ENCODE measurements around the gene ACP3. TPM values are rescaled to one million over a fixed set of nuclear protein-coding genes. Genes with fewer than 3 reads are reported as not detected.
"Not testable (repeated sequence)": the region's sequence is repeated elsewhere in the genome, so short reads cannot be mapped to it uniquely, and the experiment has no call there.

Gene ACP3
- total RNA-seq, 2 experiments from 2014 or later, result not detected

GRCh38 chr3:132354916-132355702 lies 37.9 kb downstream of the ACP3 start:
- ChIA-PET POLR2A (no interaction called here), CTCF (no interaction called here)

DNA sequence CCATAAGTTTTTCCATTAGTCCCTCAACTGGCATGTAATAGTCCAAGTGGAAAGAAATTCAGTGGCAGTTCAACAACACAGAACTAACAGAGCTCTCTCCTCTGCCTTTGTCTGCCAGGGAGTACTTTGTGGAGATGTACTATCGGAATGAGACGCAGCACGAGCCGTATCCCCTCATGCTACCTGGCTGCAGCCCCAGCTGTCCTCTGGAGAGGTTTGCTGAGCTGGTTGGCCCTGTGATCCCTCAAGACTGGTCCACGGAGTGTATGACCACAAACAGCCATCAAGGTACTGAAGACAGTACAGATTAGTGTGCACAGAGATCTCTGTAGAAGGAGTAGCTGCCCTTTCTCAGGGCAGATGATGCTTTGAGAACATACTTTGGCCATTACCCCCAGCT lies 39.4 kb downstream of the ACP3 start:
- CTCF ChIA-PET, result no interaction called here

DNA sequence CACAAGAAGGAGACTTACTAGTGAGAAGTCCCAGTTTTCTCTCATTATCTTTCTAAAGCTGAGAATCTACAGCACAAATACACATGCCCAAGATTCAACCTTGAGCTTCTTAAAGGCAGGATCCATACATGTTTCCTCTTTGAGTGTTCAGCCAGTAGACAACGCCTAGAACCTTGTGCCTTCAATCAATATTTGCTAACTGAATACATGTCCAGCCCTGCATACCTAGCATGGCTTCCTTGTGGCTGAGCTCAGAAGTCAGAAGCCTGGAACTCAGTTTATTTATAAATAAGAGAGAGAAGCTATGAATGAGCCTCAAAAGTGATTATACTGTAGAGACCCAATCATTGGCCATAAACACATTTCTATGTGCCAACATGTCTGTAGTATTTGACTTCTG lies 43.5 kb downstream of the ACP3 start:
- ChIA-PET CTCF (no interaction called here), POLR2A (no interaction called here)

More for the DNA sequence above, 39.4 kb downstream of the ACP3 start:
- POLR2A ChIA-PET, result no interaction called here

- POLR2A ChIA-PET, result no interaction called here
- CTCF ChIA-PET, result no interaction called here
Observed at GRCh38 chr3:132362329-132362728, 45.1 kb downstream of the ACP3 start.

DNA sequence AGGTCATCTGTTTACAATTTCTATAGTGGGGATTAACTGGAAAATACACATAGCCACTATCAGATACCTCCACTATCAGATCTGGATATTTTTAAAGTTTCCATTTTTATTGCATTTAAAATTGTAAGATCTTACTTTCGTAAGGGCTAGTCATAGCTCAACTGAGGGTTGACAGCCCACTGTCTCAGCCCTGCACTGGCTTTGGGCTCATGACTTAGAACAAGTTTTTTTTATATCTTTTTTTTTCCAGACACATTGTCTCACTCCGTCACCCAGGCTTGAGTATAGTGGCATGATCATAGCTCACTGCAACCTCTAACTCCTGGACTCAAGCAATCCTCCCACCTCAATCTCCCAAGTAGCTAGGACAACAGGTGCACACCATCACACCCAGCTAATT lies 51.3 kb downstream of the ACP3 start:
- POLR2A ChIA-PET, result no interaction called here
- CTCF ChIA-PET, result no interaction called here

GRCh38 chr3:132368962-132369361 lies 51.8 kb downstream of the ACP3 start:
- POLR2A ChIA-PET, result no interaction called here

DNA sequence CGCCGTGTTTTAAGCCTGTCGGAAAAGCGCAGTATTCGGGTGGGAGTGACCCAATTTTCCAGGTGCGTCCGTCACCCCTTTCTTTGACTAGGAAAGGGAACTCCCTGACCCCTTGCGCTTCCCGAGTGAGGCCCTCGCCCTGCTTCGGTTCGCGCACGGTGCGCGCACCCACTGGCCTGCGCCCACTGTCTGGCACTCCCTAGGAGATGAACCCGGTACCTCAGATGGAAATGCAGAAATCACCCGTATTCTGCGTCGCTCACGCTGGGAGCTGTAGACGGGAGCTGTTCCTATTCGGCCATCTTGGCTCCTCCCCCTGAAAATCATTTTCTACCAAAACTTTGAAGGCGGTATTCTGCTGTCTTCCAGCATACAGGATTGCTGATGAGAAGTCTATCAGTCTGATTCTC lies 59.7 kb downstream of the ACP3 start:
- POLR2A ChIA-PET, result not testable (repeated sequence)
- CTCF ChIA-PET, result interaction anchor here (0.6 kb wide), 1 partner anchor 29 kb away, joined by 3 read pairs; no protein-coding TSS in a partner anchor

More at GRCh38 chr3:132368962-132369361, 51.8 kb downstream of the ACP3 start:
- CTCF ChIA-PET, result no interaction called here

- POLR2A ChIA-PET, result no interaction called here
- CTCF ChIA-PET, result no interaction called here
Observed at GRCh38 chr3:132378048-132378762, 61.0 kb downstream of the ACP3 start.

DNA sequence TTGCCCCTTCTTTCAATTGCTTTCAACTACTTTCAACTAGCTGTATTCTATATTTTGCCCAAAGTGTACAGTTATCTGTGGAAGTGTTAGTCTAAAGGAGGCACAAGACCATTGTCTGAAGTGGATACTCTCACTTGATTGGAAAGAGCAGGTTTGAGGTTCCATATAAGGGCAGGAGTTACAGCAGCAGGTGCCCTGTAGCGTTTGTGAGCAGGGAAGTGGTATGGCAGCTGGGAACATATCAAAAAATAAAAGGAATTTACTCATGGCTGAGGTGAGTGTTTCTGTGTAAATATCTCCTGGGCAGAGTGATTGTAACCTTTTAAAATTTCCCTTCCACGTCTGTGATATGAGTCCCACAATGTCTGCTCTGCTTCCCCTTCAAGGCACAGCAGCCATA lies 61.6 kb downstream of the ACP3 start:
- POLR2A ChIA-PET, result no interaction called here
- CTCF ChIA-PET, result no interaction called here

- ChIA-PET POLR2A (no interaction called here), CTCF (no interaction called here)
Observed at GRCh38 chr3:132380920-132381319, 63.7 kb downstream of the ACP3 start.

- POLR2A ChIA-PET, result no interaction called here
- CTCF ChIA-PET, result no interaction called here
Observed at GRCh38 chr3:132381348-132381944, 64.2 kb downstream of the ACP3 start.

- ChIA-PET POLR2A (no interaction called here), CTCF (no interaction called here)
Observed at GRCh38 chr3:132382267-132382666, 65.1 kb downstream of the ACP3 start.

- CTCF ChIA-PET, result no interaction called here
- POLR2A ChIA-PET, result no interaction called here
Observed at GRCh38 chr3:132382688-132383194, 65.5 kb downstream of the ACP3 start.

DNA sequence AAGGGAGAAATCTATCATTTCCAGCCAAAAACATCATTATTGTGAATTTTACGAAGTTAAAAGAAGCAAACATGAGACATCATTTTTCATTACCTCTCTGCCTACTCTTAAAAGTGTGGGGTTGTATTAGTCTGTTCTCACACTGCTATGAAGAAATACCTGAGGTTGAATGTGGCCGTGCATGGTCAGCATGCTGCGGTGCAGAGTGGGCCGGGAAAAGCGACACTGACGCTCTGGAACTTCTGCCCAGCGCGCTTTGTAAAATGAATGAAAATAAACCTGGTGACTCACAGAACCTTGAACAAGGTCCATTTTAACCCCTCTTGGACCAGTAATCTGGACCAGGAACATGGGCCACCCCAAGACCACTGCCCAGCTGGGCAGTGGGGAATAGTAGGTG lies 69.1 kb downstream of the ACP3 start:
- POLR2A ChIA-PET, result no interaction called here
- CTCF ChIA-PET, result no interaction called here

- POLR2A ChIA-PET, CTCF ChIA-PET: not testable (repeated sequence)
Observed at GRCh38 chr3:132392675-132393074, 75.5 kb downstream of the ACP3 start.

DNA sequence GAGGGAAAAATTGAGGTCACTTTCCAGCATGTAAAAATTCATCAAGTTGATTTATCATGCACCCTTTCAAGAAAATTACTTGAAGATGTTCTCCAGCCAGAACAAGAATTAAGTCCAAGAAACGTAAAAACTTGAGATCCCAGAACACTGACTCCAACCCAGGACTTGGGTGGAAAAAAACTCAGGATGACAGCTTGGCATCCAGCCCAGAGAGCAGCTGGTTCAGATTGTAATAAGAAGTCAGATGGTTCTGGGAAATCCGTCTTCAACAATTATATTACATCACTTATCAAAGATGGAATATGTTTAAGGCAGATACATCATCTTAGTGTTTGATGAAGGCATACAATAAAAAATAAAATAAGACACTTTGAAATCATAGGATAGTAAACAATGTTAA lies 77.1 kb downstream of the ACP3 start:
- POLR2A ChIA-PET, result no interaction called here
- CTCF ChIA-PET, result no interaction called here

- POLR2A ChIA-PET, result no interaction called here
- CTCF ChIA-PET, result no interaction called here
Observed at GRCh38 chr3:132395126-132395525, 77.9 kb downstream of the ACP3 start.

- CTCF ChIA-PET, result interaction anchor here (1.1 kb wide), 1 partner anchor 44 kb away, joined by 4 read pairs; no protein-coding TSS in a partner anchor
- POLR2A ChIA-PET, result no interaction called here
Observed at GRCh38 chr3:132396255-132396654, 79.0 kb downstream of the ACP3 start.

- CTCF ChIA-PET, result interaction anchor here (1.1 to 1.4 kb wide), 2 partner anchors 45 to 47 kb away, joined by 3 to 4 read pairs; no protein-coding TSS in a partner anchor
- POLR2A ChIA-PET, result not testable (repeated sequence)
Observed at GRCh38 chr3:132396776-132397175, 79.6 kb downstream of the ACP3 start.

DNA sequence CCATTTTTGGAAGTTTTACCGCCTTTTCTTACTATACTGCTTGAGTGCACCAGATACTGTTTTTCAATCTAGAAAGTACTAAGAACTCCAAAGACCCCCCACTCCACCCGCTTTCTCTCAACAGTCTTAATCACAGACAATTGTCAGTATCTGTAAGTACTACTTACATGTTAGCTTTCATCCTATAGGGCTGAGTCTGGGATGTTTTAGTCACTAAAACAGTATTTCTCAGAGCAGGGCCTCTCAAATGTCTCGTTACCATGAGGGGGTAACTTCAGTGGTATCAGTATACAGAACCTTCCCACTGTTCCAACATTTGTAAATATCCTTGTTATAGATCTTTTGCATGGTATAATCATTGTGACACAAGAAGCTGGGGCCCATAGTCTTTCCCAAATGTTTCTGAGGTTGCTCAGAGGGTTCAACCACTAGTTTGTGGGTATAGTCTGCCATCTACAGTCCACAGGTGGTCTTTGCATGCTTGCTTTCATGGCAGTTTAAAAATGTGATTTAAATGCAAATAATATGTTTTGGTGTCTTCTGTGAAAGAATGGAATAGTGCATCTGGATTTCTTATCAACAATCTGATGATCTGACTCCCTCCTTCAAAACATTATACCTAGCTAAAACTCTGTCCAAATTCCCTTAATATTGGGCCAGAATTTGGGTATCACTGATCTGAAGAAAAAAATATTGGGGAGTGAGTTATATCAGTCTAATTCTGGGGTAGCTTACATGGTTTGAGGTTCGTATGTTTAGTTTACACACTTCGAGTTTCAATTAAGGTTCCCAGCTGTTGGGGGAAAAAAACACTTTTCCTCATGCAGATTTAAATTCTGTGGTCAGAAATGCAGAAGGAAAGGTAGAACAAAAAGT lies 82.1 kb downstream of the ACP3 start:
- ChIA-PET POLR2A (no interaction called here), CTCF (interaction anchor here (0.6 to 2.0 kb wide), 4 partner anchors 48 to 1824 kb away, joined by 3 to 11 read pairs (median 4); no protein-coding TSS in a partner anchor)

Measured in activated CD8-positive, alpha-beta memory T cell treated with anti-CD3 and anti-CD28 coated beads for 36 hours (primary cell).